ENCODE measurements around the gene ARHGEF2.
A peak's percentile ranks its signal among the peaks of the same experiment; 100 is the strongest.

Gene ARHGEF2

GRCh38 chr1:155976913-155977689 lies 1.2 kb downstream of the ARHGEF2 start:
- TF ChIP-seq, protein P1, sequence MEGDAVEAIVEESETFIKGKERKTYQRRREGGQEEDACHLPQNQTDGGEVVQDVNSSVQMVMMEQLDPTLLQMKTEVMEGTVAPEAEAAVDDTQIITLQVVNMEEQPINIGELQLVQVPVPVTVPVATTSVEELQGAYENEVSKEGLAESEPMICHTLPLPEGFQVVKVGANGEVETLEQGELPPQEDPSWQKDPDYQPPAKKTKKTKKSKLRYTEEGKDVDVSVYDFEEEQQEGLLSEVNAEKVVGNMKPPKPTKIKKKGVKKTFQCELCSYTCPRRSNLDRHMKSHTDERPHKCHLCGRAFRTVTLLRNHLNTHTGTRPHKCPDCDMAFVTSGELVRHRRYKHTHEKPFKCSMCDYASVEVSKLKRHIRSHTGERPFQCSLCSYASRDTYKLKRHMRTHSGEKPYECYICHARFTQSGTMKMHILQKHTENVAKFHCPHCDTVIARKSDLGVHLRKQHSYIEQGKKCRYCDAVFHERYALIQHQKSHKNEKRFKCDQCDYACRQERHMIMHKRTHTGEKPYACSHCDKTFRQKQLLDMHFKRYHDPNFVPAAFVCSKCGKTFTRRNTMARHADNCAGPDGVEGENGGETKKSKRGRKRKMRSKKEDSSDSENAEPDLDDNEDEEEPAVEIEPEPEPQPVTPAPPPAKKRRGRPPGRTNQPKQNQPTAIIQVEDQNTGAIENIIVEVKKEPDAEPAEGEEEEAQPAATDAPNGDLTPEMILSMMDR (conservative IDR thresholded peaks at IDR 0.05; ENCODE audit: control insufficient read depth, insufficient read depth, low read depth, low read length), result no peak
- no peak for DNase-seq (ENCODE audit: low read depth)
- H3K4me3 ChIP-seq (ENCODE audit: control insufficient read depth, low read depth, low read length), result peak overlapping the region; percentile 80

- TF ChIP-seq, protein P1 (conservative IDR thresholded peaks at IDR 0.05; ENCODE audit: control insufficient read depth, insufficient read depth, low read depth, low read length), result no peak
- H3K4me3 ChIP-seq (ENCODE audit: control insufficient read depth, low read depth, low read length), result peak overlapping the region; percentile 80
- peak; percentile 68 for DNase-seq (ENCODE audit: low read depth)
Observed at GRCh38 chr1:155976062-155976912, 2.1 kb downstream of the ARHGEF2 start.

GRCh38 chr1:155975375-155976061 lies 2.8 kb downstream of the ARHGEF2 start:
- H3K4me3 ChIP-seq (ENCODE audit: control insufficient read depth, low read depth, low read length), result peak overlapping the region; percentile 80
- TF ChIP-seq, protein P1 (conservative IDR thresholded peaks at IDR 0.05; ENCODE audit: control insufficient read depth, insufficient read depth, low read depth, low read length), result no peak
- no peak for DNase-seq (ENCODE audit: low read depth)

- TF ChIP-seq, protein P1 (conservative IDR thresholded peaks at IDR 0.05; ENCODE audit: control insufficient read depth, insufficient read depth, low read depth, low read length), result no peak
- H3K4me3 ChIP-seq (ENCODE audit: control insufficient read depth, low read depth, low read length), result peak overlapping the region; percentile 1
- DNase-seq (ENCODE audit: low read depth), result no peak
Observed at GRCh38 chr1:155974208-155975115, 3.9 kb downstream of the ARHGEF2 start.

DNA sequence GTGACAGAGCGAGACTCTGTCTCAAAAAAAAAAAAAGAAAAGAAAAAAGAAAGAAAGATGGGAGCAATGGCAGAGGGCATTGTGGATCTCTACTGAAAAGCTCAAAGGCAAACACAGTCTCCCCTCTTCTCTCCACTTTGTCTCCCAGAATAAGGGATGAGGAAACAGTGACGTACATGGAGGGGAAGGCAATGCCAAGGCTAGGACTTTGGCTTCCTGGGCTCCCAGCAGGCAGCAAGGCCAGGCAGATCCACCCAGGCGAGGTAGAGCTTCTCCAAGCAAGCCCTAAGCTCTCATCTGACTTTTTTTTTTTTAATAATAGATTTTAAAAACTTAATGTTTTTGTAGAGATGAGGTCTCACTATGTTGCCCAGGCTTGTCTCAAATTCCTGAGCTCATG lies 4.6 kb downstream of the ARHGEF2 start:
- no peak for DNase-seq (ENCODE audit: low read depth)
- H3K4me3 ChIP-seq (ENCODE audit: control insufficient read depth, low read depth, low read length), result no peak overlapping the region
- TF ChIP-seq, protein P1 (conservative IDR thresholded peaks at IDR 0.05; ENCODE audit: control insufficient read depth, insufficient read depth, low read depth, low read length), result no peak

Data from fibroblast of mammary gland (primary cell).